NB4 (cell line): ENCODE results near the gene ATP5F1B.

Source experiments
- DNase-seq: peaks from one replicate; pipeline ENCODE4 v3.0.0; 2010; ENCODE audit warnings: low read depth
- H3K4me3 ChIP-seq: one replicate; pipeline ENCODE4 v1.5.1; 2011; ENCODE audit warnings: mild to moderate bottlenecking, low read depth, low read length, moderate library complexity
- CTCF ChIP-seq: IDR thresholded peaks from one replicate; pipeline ENCODE4 v1.5.1; 2012; ENCODE audit warnings: low read depth, low read length
- MAX ChIP-seq: IDR thresholded peaks from 2 replicates; pipeline ENCODE4 v1.6.1; 2011; ENCODE audit warnings: low read depth, low read length
- MYC ChIP-seq: IDR thresholded peaks from 2 replicates; pipeline ENCODE4 v1.6.1; 2011; ENCODE audit warnings: low read depth, low read length
- POLR2A ChIP-seq: IDR thresholded peaks from 2 replicates; pipeline ENCODE4 v1.6.1; 2011; ENCODE audit warnings: mild to moderate bottlenecking; ENCODE audit not compliant: insufficient read length; ENCODE audit errors: extremely low read depth

The ATP5F1B gene

GRCh38 chr12:56614627-56615026 lies 31.2 kb downstream of the ATP5F1B start:
- TF ChIP-seq MYC (no peak), POLR2A (no peak), MAX (no peak), CTCF (no peak)
- no peak overlapping the region for H3K4me3 ChIP-seq
- no peak for DNase-seq

- TF ChIP-seq MAX = no peak
- TF ChIP-seq MYC = no peak
- TF ChIP-seq POLR2A = no peak
- TF ChIP-seq CTCF = no peak
- no peak for DNase-seq
- H3K4me3 ChIP-seq = no peak overlapping the region
Measured at GRCh38 chr12:56604355-56604754, 41.4 kb downstream of the ATP5F1B start.

GRCh38 chr12:56602239-56602638 lies 43.5 kb downstream of the ATP5F1B start:
- no peak for TF ChIP-seq MYC
- no peak for TF ChIP-seq CTCF
- no peak overlapping the region for H3K4me3 ChIP-seq
- DNase-seq = no peak

- DNase-seq = peak; percentile 57
- TF ChIP-seq CTCF (peak; percentile 41), POLR2A (no peak)
- no peak overlapping the region for H3K4me3 ChIP-seq
Measured at GRCh38 chr12:56601503-56601902, 44.3 kb downstream of the ATP5F1B start.

- DNase-seq = no peak
- H3K4me3 ChIP-seq = no peak overlapping the region
- TF ChIP-seq CTCF = no peak
- TF ChIP-seq POLR2A = no peak
- no peak for TF ChIP-seq MAX
- no peak for TF ChIP-seq MYC
Measured at GRCh38 chr12:56600753-56601152, 45.0 kb downstream of the ATP5F1B start.

GRCh38 chr12:56599797-56600196 lies 46.0 kb downstream of the ATP5F1B start:
- no peak overlapping the region for H3K4me3 ChIP-seq
- DNase-seq = no peak
- TF ChIP-seq CTCF (no peak), MAX (no peak), MYC (no peak), POLR2A (no peak)
